ENCODE measurements around the gene MKI67. TPM values are rescaled to one million over a fixed set of nuclear protein-coding genes. Genes with fewer than 3 reads are reported as not detected.

MKI67 gene
- total and polyA plus RNA-seq, 2 of the 4 experiments (the other 2 are of a cell fraction), result 13.5 to 36.4 TPM

- DNase-seq, result no peak
- dilution Hi-C loops (cut with HindIII; ENCODE audit: low sequenced_read_pairs, unreplicated experiment), result no loop called here
- no TSS peak for BruUV-seq (replicated peaks)
- H3K4me2 ChIP-seq (ENCODE audit: low read depth, low read length), result no peak overlapping the region
- H4K20me1 ChIP-seq (ENCODE audit: insufficient read depth, low read length), result no peaks in the 10 kb centered on the region
- CTCF ChIA-PET, result interaction anchor here (0.6 kb wide), 1 partner anchor 294 kb away, joined by 3 read pairs; no protein-coding TSS in a partner anchor
- H2AK5ac ChIP-seq (ENCODE audit: low read depth, low read length), result no peak overlapping the region
- H4K5ac ChIP-seq (ENCODE audit: low read depth, low read length), result no peak overlapping the region
- POLR2A ChIA-PET (ENCODE audit: unreplicated experiment), result no interaction called here
- H3K9ac ChIP-seq (ENCODE audit: low read depth, low read length), result no peak overlapping the region
- H2BK15ac ChIP-seq (ENCODE audit: low read depth, low read length), result no peak overlapping the region
- H2AFZ ChIP-seq (replicated peaks; ENCODE audit: low read length, poor library complexity), result peak overlapping the region; percentile 46
- no peak overlapping the region for H3K4ac ChIP-seq (ENCODE audit: low read depth, low read length)
- no peak overlapping the region for H2AK9ac ChIP-seq (replicated peaks; ENCODE audit: low read depth, low read length, poor library complexity)
- no peak for ATAC-seq (ENCODE audit: low read depth)
- H2BK20ac ChIP-seq (ENCODE audit: low read depth, low read length), result no peak overlapping the region
- no peaks in the 10 kb centered on the region for H3K79me1 ChIP-seq (ENCODE audit: low read depth in 1 of 2, low read length in 2 of 2)
- peaks cover under 1% of the 10 kb centered on the region; the same call in 1 of the 2 replicates for H3K27me3 ChIP-seq (ENCODE audit: control insufficient read depth, insufficient read depth, low read length)
- H3K9me3 ChIP-seq (ENCODE audit: control insufficient read depth, insufficient read depth, low read length), result no peaks in the 10 kb centered on the region
- intact Hi-C loops (cut with micrococcal nuclease), result no loop called here
- no peak overlapping the region for H2BK120ac ChIP-seq (ENCODE audit: low read depth, low read length)
- no peak overlapping the region for H2BK5ac ChIP-seq (ENCODE audit: low read depth, low read length, poor library complexity, severe bottlenecking)
- no peak overlapping the region for H3K14ac ChIP-seq (replicated peaks; ENCODE audit: low read depth, low read length)
- H3K4me3 ChIP-seq (ENCODE audit: insufficient read depth, low read depth, low read length), result no peak overlapping the region
- no peaks in the 10 kb centered on the region for H3K9me1 ChIP-seq (ENCODE audit: insufficient read depth, low read length)
- WGBS, 2 experiments (ENCODE audit: extremely low coverage in 2 of 2, insufficient read length in 1 of 2), result 63% methylated on average over 3 of the region's 10 CpGs; no CpG with 5 or more reads in 1 of the 2 experiments
- no peaks in the 10 kb centered on the region for H3K36me3 ChIP-seq (ENCODE audit: control insufficient read depth, insufficient read depth, low read length)
- TF ChIP-seq CHD1 (IDR thresholded peaks at IDR 0.05; ENCODE audit: low read depth, low read length), result no peak
- no peak for TF ChIP-seq RAD21 (IDR thresholded peaks at IDR 0.05; ENCODE audit: low read length)
- no peak for TF ChIP-seq CTCF (conservative IDR thresholded peaks at IDR 0.05; ENCODE audit: low read depth, low read length)
- no peak for TF ChIP-seq SMC3 (IDR thresholded peaks at IDR 0.05; ENCODE audit: low read depth, low read length)
- no peak for TF ChIP-seq MAZ (IDR thresholded peaks at IDR 0.05; ENCODE audit: borderline replicate concordance, low read depth, low read length)
- no peak for TF ChIP-seq BHLHE40 (IDR thresholded peaks at IDR 0.05; ENCODE audit: low read depth, low read length)
- no peak for TF ChIP-seq RCOR1 (IDR thresholded peaks at IDR 0.05; ENCODE audit: insufficient replicate concordance, low read length)
- no peak for TF ChIP-seq FOS (IDR thresholded peaks at IDR 0.05; ENCODE audit: low read depth, low read length)
- no peak for TF ChIP-seq ELK1 (IDR thresholded peaks at IDR 0.05; ENCODE audit: borderline replicate concordance, low read depth, low read length)
- TF ChIP-seq POLR2A (IDR thresholded peaks at IDR 0.05; ENCODE audit: low read depth, low read length), result no peak
- no peak for TF ChIP-seq USF2 (IDR thresholded peaks at IDR 0.05; ENCODE audit: low read depth, low read length)
- TF ChIP-seq CEBPB (IDR thresholded peaks at IDR 0.05; ENCODE audit: low read depth, low read length), result no peak
- no peak overlapping the region for H3K56ac ChIP-seq (ENCODE audit: extremely low read depth, insufficient read depth, low read length)
- H3K18ac ChIP-seq (ENCODE audit: low read depth, low read length), result no peak overlapping the region
- no peak overlapping the region for H4K8ac ChIP-seq (ENCODE audit: low read depth in 2 of 2, low read length in 2 of 2)
- no peak overlapping the region for H4K91ac ChIP-seq (ENCODE audit: insufficient read depth, low read depth, low read length)
- H3K23ac ChIP-seq (ENCODE audit: low read depth, low read length), result no peak overlapping the region
- H3K4me1 ChIP-seq (ENCODE audit: control insufficient read depth, insufficient read depth, low read length), result no peaks in the 10 kb centered on the region
- no peak overlapping the region for H3K27ac ChIP-seq (ENCODE audit: insufficient read depth, low read length)
- in situ Hi-C loops (cut with MboI; ENCODE audit: low sequenced_read_pairs), result no loop called here
Observed at GRCh38 chr10:128086003-128086863, 40.0 kb downstream of the MKI67 start.
